Stimulated activated CD4-positive, alpha-beta T cell treated with anti-CD3 and anti-CD28 coated beads, Interleukin-1b, Interleukin-23, amount 100 ng/mL, for 48 hours (primary cell): ENCODE data around the gene BPIFB4.
"Not testable (repeated sequence)": the region's sequence is repeated elsewhere in the genome, so short reads cannot be mapped to it uniquely, and the experiment has no call there.

Source experiments
- DNase-seq: peaks from one replicate; pipeline ENCODE4 v3.0.0-alpha.2; 2020

BPIFB4 gene

DNA sequence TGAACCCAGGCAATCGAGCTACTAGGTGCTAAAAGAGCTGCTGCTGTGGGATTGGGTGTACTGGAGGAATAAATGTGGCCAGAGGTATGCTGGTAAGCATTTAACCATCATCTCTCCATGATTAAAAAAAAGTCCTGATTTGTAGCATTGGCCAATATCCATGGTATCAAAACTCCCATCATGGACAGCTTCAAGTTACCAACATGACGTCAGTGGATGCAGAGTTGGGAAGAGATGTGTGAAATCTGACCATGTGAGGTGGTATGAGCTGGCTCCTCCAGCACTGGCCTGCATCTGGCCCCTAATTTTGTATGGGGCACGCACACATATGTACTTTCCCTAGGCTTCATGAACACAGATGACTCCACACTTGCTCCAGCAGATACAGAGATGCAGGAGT, 11.7 kb downstream of the BPIFB4 start:
- no peak for DNase-seq

DNA sequence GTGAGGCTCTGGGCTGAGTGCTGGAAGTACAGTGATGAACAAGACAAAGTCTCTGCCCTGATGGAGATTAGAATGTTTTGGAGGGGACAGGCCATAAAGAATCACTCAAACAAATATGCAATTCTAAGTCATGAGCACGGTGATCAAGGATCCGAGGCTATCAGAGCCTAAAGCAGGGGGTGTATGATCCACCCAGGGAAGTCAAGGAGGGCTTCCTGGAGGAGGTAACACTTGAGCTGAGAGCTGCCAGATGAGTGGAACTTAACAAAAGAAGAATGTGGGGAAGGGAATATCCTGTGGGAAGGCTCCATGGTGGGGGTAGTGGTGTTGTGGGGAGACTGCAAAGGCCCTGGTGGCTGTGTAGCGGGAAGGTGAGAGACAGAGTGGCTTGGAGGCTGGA, 12.2 kb downstream of the BPIFB4 start:
- no peak for DNase-seq

DNA sequence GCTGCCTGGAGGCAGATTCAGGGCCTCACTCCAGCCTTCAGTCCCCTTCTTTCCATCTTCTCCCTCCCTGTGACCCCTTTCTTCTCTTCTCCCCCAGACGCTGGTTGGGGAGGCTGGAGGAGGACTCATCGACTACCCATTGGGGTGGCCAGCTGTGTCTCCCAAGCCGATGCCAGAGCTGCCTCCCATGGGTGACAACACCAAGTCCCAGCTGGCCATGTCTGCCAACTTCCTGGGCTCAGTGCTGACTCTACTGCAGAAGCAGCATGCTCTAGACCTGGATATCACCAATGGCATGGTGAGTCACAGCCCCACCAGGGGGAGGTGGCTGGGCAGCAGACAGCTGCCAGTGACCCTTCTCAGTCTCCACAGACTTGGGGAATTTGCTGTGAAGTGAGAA, 12.9 kb downstream of the BPIFB4 start:
- DNase-seq, result no peak

DNA sequence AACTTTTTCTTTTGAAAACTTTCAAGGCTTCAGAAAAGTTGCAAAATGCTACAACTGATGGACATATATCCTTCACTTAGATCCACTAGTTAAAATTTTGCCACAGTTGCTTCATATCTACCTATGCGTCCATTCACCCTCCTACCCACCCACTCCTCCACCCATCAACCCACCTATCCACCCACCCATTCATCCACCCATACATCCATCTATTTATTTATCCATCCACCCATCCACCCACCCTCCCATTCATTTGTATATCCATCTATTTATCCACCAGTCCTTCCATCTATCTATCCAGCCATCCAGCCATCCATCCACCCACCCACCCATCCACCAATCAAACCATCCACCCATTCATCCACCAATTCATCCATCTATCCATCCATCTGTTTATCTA, 13.6 kb downstream of the BPIFB4 start:
- no peak for DNase-seq

DNA sequence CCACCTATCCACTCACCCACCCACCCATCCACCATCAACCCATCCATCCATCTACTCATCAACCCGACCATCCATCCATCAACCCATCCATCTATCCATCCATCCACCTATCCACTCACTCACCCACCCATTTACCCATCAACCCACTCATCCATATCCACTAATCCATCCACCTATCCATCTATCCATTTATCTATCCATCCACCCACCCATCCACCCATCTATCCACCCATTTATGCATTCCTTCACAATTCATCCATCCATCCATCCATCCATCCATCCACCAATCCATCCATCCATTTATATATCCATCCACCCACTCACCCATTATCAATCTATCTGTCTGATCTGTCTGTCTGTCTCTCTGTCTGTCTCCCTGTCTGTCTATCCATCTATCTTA, 14.1 kb downstream of the BPIFB4 start:
- no peak for DNase-seq

DNA sequence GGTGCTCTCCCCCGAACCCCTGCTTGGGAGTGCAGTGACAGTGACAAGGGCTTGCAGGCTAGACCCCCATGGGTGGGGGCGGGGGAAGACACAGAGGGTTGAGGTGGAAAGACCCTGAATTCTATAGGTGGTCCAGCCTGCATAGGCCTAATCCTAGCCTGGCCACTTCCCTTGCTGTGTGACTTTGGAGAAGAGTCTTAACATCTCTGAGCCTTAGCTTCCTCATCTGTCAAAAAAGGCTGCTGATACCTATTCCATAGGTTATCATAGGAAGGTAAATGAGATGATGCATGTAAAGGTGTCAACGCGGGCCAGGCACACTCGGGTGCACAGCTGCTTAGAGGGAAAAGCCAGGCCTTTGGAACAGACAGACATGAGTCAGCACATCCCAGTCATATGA, 15.8 kb downstream of the BPIFB4 start:
- DNase-seq, result no peak

DNA sequence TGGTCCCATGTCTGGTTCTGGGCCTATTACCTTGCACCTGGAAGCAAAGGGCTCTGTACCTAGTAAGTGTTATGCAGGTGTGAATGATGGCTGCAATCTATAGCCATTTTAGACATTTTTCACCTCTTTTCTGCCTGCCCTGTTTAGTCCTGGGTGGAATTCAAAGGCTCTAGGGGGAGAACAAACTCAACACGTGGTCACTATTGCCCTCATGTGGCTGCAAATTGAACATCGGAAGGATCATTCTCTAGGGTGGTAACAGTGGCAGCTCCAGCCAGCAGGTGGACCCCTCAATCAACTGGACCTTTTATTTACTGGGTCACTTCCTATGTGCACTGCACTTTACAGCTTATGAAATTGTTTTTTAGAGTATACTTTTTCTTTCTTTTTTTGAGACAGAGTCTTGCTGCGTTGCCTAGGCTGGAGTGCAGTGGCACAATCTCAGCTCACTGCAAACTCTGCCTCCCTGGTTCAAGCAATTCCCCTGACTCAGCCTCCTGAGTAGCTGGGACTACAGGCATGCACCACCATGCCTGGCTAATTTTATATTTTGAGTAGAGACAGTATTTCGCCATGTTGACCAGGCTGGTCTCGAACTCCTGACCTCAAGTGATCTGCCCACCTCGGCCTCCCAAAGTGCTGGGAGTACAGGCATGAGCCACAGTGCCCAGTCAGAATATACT, 16.6 kb downstream of the BPIFB4 start:
- peak; percentile 17 for DNase-seq

DNA sequence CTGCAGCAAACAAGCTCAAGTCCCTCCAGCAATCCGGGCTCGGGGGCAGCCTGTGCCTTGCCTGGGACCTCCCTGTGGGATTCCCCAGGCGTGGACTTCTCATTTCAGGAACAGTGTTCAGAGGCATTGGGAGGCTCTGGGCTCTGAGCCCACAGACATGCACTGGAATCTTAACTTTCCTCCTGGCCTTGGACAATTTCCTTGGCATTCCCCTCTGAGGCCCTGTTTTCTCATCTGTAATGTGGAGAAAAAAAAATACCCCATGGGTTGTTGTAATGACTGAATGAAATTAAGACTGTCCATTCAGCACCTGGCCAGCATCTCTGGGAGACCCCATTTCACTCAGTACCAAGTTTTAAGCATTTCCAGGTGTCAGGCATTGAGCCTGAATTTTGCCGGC, 17.6 kb downstream of the BPIFB4 start:
- DNase-seq, result no peak

DNA sequence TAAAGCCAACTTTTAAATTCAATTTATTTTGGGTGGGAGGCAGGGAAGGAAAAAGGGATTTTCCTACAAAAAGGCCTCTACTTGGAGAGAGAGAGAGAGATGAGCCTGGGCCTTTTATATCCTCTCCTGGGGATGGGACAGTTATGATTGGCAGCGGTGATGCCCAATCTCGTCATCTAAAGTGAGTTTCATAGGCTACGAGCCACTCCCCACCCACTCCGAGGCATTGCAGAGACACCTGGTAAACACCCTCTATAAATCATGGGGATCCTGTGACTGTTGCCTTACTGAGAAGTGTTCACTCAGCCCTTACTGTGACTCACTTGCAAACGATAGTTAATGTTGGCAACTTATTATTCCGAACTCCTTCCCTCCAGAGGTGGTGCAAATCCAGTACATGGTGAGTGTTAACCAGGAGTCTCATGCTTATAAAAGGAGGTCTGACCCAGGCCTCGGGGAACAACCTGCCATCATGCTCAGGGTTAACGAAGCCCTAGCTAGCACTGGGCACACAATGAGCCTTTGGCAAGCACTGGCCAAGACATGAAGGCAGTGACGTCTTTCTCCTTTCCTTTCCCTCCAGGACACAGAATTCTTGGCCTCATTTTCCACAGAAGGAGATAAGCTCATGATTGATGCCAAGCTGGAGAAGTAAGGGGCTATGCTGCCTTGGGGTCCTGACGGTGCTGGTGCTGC, 20.5 kb downstream of the BPIFB4 start:
- DNase-seq, result no peak

DNA sequence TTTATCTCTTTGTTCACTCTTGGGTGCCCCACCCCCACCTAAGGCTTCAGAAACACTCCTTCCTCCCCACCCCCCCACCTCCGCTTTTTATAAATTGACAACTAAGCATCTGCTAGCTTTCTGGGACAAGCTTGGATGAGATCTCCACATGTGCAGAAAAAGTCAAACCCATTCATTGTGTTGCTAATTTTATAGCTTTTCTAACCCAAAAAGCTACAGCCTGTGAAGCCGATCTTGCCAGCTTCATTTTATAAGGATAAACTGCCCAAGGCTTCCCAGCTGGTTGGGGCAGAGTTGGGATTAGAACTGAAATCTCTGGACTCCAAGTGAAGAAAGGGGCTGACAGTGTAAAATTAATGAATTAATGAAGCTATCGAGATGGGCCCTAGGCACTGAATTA, 24.1 kb downstream of the BPIFB4 start:
- DNase-seq, result no peak

DNA sequence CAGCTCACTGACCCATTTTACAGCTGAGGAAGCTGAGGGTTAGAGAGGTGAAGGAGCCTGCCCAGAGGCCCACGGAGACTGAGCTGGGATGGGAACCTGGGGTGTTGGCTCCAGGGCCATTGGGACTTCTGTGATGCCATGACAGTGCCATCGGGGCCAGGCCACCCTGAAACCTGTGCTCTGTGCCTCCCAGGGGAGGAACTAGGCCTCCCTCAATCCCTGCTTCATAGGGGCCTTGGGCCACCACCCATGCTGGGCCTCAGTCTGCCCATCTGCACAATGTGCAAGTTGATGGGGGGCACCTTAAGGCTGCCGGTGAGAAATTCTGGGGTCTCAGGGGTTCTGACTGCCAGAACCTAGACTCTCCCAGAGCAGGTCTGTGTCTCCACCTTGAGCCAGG, 24.9 kb downstream of the BPIFB4 start:
- DNase-seq, result no peak

DNA sequence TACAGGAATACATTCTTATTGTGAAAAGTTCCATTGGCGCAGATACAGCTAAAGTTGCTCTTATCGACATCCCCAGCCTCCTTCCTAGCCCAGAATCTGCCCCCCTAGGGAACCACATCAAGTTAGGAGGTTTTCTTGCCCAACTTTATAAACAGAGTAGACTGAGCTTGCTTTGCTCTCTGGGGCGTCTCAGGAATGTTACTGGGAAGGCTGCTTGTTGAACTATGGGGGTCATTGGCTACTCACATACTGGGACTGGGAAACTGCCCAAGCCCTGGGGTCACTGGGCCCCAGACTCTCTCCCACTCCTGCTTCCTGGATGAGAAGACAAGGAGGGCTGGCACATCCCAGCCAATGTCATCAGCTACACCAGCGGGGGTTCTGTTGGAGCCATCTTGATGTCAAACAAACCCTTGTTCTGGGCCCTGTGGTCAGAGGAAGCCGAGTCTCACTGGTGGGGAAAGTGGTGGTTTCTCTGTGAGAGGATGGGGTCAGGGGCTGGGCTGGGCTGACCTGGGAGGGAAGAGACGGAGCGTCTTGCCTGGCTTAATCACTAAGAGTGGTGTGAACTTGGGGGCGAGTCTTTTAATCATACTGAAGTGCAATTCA, 26.0 kb downstream of the BPIFB4 start:
- no peak for DNase-seq

DNA sequence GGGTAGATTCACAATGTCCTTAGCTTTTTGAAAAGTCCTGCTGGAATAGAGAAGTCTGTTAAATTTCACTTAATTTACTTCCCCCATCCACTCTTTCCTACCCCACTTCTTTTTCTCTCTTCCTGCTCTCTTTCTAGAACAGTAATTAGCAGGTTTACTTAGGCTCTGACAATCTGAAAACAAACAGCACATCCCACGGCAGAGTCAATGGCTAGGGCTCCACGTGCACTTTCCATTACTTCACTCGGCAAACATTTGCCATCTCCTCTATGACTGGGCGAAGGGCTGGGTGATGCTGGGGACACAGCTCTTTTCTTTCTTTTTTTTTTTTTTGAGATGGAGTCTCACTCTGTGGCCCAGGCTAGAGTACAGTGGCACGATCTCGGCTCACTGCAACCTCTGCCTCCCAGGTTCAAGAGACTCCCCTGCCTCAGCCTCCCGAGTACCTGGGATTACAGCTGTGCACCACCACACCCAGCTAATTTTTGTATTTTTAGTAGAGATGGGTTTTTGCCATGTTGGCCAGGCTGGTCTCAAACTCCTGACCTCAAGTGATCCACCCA, 26.7 kb downstream of the BPIFB4 start:
- not testable (repeated sequence) for DNase-seq

DNA sequence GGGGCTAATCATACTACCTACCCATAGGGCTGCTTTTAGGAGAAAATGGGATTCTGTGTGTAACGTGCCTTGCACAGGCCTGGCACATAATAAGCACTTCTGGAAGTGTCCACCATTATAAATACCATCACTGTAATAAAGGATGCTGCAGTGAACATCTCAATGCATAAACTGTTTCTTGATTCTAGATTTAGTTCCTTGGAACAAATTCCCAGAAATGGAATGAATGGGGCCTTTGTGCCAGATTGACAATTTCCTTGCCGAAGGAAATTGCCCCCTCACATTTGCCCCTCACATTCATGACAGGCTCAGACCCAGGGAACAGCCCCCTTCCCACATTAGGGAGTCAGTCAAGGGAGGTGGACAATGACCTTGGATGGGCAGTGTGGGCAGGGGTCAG, 29.2 kb downstream of the BPIFB4 start:
- DNase-seq, result no peak

DNA sequence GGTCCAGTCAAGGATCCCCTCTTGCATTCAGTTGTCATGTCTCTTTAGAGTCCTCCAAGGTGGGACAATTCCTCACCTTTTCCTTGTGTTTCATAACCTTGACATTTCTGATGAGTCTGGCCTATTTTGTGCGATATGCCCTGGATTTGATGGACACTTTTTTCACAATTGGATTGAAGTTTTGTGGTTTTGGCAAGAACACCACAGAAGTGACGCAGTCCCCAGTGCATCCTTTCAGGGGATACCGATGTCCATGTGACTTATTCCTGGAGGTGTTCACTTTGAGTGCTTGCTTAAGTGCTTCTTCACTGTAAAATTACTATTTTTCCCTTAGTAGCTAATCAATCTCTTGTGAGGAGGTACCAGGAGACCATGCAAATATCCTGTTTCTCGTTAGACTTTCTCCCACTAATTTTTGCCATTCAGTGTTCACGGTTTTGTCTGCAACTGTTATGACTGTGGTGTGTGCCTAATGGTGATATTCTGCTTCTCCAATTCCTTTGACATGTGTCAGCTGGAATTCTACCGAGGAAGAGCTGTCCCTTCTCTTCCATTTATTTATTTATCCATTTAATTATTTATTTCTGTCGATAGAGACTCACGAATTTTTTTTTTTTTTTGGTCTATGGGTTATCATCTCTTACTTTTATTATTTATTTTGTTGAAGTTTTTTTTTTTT, 30.8 kb downstream of the BPIFB4 start:
- DNase-seq, result no peak

DNA sequence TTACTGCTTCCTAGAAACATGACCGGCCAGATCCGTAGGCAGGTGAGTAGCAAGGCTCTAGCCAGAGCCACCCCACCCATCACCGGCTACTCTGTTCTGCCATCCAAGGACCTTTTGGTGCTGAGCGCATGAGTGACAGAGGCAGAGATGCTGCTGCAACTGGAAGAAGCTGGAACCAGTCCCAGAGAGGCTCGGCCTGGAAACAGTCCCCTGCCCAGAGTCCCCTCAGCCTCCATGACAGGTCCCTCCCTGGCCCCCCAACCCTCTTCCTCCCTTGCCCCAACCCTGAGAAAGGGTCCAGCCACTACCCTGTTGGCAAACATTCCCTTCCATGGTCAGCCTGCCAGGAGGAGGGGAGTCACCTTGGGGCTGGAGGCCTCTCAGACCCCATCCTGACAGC, 31.9 kb downstream of the BPIFB4 start:
- no peak for DNase-seq

DNA sequence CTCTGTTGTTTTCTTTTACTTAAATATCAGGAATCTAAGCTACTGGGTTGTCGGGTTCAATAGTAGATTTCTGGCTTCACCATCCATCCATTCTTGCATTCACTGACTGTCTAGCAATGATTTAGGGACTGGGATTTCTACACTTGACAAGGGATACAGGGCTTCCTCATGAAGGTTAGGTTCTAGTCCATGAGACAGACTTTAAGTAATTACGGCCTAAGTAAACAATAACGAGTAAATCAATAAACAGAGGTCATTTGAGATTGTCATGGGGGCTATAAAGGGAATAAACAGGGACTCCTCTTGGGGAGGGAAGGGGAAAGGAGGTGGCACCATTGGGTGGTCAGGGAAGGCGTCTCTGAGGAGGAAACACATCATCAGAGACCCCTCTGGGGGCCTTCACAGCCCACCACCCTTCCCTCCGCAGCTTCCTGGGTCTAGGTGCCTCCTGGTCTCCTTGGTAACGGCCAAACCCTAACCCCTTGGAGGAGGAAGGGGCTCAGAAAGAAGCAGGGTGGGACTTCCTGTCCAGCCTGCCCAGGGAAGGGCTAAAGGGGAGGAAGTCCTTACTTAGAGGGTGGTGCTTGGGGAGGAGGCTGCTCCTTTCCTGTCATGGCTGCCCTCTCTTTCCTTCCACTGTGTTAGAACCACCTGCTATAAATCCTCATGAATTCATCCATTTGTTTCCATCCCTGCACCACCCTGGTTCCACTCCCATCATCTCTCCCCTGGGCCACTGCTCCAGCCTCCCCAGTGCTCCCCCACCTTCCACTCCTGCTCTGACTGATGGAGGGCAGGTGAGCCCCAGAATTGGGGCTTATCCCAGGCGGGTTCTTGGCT, 33.3 kb downstream of the BPIFB4 start:
- no peak for DNase-seq

DNA sequence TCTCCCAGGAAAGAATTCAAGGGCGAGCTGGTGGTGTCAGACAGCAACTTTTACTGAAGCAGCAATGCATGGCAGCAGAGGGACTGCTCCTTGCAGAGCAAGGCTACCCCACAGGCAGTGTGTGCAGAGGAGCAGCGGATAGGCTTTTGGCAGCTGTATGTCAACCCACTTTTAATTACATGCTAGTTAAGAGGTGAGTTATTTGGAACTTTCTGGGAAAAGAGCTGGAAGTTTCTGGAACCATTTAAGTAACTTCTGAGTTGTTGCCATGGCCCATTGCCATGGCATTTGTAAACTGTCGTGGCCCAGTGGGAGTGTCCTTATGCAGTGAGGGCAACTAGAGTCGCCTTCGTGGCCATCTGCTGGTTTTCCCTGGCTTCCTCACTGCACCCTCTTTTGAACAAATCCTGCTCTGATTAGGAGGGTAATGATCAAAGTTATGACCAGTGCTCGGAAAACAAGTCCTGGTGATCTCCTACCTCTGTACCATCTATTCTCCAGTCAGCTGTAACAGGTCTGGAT, 34.0 kb downstream of the BPIFB4 start:
- DNase-seq, result no peak

DNA sequence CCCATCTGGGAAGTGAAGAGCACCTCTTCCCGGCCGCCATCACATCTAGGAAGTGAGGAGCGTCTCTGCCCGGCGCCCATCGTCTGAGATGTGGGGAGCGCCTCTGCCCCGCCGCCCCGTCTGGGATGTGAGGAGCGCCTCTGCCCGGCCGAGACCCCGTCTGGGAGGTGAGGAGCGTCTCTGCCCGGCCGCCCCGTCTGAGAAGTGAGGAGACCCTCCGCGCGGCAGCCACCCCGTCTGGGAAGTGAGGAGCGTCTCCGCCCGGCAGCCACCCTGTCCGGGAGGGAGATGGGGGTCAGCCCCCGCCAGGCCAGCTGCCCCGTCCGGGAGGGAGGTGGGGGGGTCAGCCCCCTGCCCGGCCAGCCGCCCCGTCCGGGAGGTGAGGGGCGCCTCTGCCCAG, 36.1 kb downstream of the BPIFB4 start:
- not testable (repeated sequence) for DNase-seq

DNA sequence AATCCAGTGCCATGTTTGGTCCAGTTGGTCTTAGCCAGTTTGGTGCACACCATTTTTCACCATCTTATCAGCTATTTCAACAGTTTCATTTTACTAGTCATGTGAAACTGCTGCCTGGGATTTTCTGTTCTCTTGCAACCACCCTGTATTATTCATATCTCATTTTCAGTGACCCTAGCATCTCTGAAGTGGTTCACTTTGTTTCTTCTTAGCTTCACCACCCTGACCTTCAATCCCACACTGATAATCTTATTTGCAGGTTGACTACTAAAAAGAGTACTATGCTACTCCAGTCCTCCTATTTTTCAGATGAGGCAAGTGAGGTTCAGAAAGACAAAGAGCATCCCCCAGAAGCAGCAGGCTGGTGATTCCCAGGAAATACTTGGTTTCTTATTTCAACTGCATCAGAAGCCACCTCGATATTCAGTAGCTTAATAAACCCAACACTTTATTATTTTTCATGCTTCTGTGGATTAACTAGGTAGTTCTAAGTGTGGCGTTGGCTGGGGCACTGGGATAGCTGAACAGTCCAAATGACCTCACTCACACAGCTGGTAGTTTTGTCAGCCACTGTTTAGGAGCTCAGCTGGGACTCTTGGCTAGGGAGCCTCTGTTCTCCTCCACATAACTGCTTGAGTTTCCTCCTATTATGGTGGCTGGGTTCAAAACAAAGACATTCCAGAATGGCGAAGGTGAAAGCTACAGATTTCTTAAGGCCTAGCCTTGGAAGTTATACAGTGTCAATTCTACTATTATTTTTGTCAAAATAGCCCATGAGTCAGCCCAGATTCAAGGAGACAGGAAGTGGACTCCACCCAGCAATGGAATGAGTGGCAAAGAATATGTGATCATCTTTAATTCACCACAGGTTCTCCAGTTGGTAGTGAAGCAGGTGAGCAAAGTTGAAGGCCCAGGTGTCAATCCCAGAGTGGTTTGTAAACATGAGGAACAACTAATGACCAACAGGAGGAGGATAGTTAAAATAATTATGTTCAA, 40.6 kb downstream of the BPIFB4 start:
- DNase-seq, result no peak

DNA sequence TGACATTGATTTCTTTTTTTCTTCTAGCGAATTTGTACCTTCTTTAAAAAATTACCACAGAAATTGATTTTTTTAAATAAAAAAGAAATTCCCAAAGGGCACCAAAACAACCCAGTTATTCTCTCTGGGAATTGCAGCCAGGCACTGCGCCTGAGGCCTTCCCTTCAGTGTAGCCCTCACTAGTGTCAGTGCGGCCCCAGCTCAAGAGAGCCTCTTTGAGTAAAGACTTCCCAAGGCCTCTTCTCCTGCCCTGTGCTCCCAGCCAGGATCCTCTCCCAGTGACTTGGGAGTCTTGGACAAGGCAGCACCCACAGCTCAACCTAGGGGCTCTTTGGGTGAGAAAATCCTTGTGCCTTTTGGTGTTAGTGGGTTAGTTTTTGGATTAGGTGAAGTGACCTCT, 41.5 kb downstream of the BPIFB4 start:
- DNase-seq, result no peak
